SK-N-MC (cell line): Measurements from ENCODE around the gene ESYT2.

ENCODE experiments used
- EZH2 ChIP-seq: fragments of 200-600 bp; sonication (generic); IDR thresholded peaks from one replicate; pipeline ENCODE4 v1.6.1; 2017; ENCODE audit warnings: antibody characterized with exemption
- FOXP2 ChIP-seq: optimal IDR thresholded peaks from 2 replicates; pipeline ENCODE3; 2011; ENCODE audit warnings: mild to moderate bottlenecking, moderate library complexity; ENCODE audit not compliant: insufficient read depth; ENCODE audit errors: extremely low read length, control extremely low read depth
- POLR2AphosphoS5 ChIP-seq: IDR thresholded peaks from 2 replicates; pipeline ENCODE4 v1.6.1; 2012; ENCODE audit warnings: mild to moderate bottlenecking, low read depth, low read length, borderline replicate concordance

DNA sequence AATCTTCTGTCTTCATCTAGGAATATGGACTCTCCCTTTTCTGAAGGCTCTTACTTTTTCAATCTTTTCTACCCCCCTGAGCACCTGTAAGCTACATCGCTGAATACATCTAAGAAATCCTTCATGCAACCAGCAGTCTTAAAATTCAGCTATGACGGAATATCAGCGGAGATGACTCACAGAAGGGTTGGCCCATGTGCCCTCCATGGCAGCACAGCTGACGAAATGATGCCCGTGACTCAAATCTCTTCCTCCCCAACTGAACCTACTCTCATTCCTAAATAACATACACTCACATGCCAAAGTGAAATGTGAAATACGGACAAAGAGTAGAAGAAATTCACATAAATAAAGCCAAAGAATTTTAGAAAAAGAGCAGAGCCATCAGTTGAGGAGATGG lies 94.4 kb downstream of the ESYT2 start:
- TF ChIP-seq POLR2AphosphoS5 (no peak), EZH2 (no peak), FOXP2 (no peak)
